K562 treated with DMSO at 1 percent for 4 hours (cell line): Measurements from ENCODE around the gene GIGYF1. TPM values are rescaled to one million over a fixed set of nuclear protein-coding genes. Genes with fewer than 3 reads are reported as not detected.

Experiments
- total RNA-seq: library from RNA; unstranded; fragments of 300-600 nt; gene quantifications from 2 replicates; pipeline ENCODE4 v1.2.3, GENCODE V29; 2022; ENCODE audit not compliant: insufficient read depth

GIGYF1 gene
- total RNA-seq = 23.8 and 26.5 TPM in 2 replicates

GRCh38 chr7:100694098-100694745, at the start of gene GIGYF1:
GIGYF1 (minus strand) TSS chr7:100694250; CDS start chr7:100688238, 6,012 bp downstream.

GRCh38 chr7:100720279-100720670, 26.2 kb upstream of the GIGYF1 start, which contains the start of gene EPO:
EPO (plus strand) TSS chr7:100720468; CDS start chr7:100720981, 513 bp downstream.

GRCh38 chr7:100705753-100706671, 12.0 kb upstream of the GIGYF1 start, which contains the start of gene POP7:
POP7 (plus strand) TSS chr7:100706121; CDS start chr7:100706831, 710 bp downstream.

GRCh38 chr7:100673302-100673941, 20.6 kb downstream of the GIGYF1 start, which contains the start of gene GNB2:
GNB2 (plus strand) TSS chr7:100673740; CDS start chr7:100676266, 2,526 bp downstream.

GRCh38 chr7:100655908-100656674, 38.0 kb downstream of the GIGYF1 start, which contains the start of gene ACTL6B:
ACTL6B (minus strand) TSS chr7:100656448; CDS start chr7:100656354, 94 bp downstream.

GRCh38 chr7:100641463-100641859, 52.6 kb downstream of the GIGYF1 start, which contains the start of gene TFR2:
TFR2 (minus strand) TSS chr7:100641552; CDS start chr7:100641509, 43 bp downstream.

Other genes with a start within 250 kb of the GIGYF1 start
- 2.3 and 3.3 TPM in 2 replicates for gene SPACDR, start 230.0 kb downstream of the GIGYF1 start, total RNA-seq
- gene TSC22D4, start 215.0 kb downstream of the GIGYF1 start, total RNA-seq = 114 and 119 TPM in 2 replicates
- 0.74 and 0.88 TPM in 2 replicates for gene NYAP1, start 210.3 kb downstream of the GIGYF1 start, total RNA-seq
- gene AGFG2, start 155.0 kb downstream of the GIGYF1 start, total RNA-seq = 13.6 and 22.2 TPM in 2 replicates
- 11.0 and 16.3 TPM in 2 replicates for gene SAP25, start 120.3 kb downstream of the GIGYF1 start, total RNA-seq
- 68.5 and 72.5 TPM in 2 replicates for gene LRCH4, start 108.1 kb downstream of the GIGYF1 start, total RNA-seq
- gene FBXO24, start 107.9 kb downstream of the GIGYF1 start, total RNA-seq = 0.89 TPM in 1 of 2 replicates, not detected in the other
- 13.3 and 15.8 TPM in 2 replicates for gene PCOLCE, start 91.9 kb downstream of the GIGYF1 start, total RNA-seq
- 33.2 and 34.1 TPM in 2 replicates for gene MOSPD3, start 81.7 kb downstream of the GIGYF1 start, total RNA-seq
- 95.8 and 146 TPM in 2 replicates for gene TFR2, start 52.7 kb downstream of the GIGYF1 start, total RNA-seq
- not detected in 2 replicates for gene ACTL6B, start 37.8 kb downstream of the GIGYF1 start, total RNA-seq
- 528 and 530 TPM in 2 replicates for gene GNB2, start 20.5 kb downstream of the GIGYF1 start, total RNA-seq
- 71.9 and 86.3 TPM in 2 replicates for gene POP7, start 11.9 kb upstream of the GIGYF1 start, total RNA-seq
- gene EPO, start 26.2 kb upstream of the GIGYF1 start, total RNA-seq = not detected in 2 replicates
- not detected in 2 replicates for gene ZAN, start 39.3 kb upstream of the GIGYF1 start, total RNA-seq
- 26.9 and 39.6 TPM in 2 replicates for gene EPHB4, start 133.3 kb upstream of the GIGYF1 start, total RNA-seq
- gene SLC12A9, start 158.5 kb upstream of the GIGYF1 start, total RNA-seq = 14.5 and 16.4 TPM in 2 replicates
- gene TRIP6, start 173.1 kb upstream of the GIGYF1 start, total RNA-seq = 86.6 and 86.7 TPM in 2 replicates
- 84.8 and 130 TPM in 2 replicates for gene SRRT, start 180.9 kb upstream of the GIGYF1 start, total RNA-seq
- not detected in 2 replicates for gene UFSP1, start 195.5 kb upstream of the GIGYF1 start, total RNA-seq
- gene ACHE, start 201.6 kb upstream of the GIGYF1 start, total RNA-seq = 0.96 and 1.6 TPM in 2 replicates